Keratinocyte (primary cell): ENCODE data around the gene ZNF354C. TPM values are rescaled to one million over a fixed set of nuclear protein-coding genes. Genes with fewer than 3 reads are reported as not detected.

Experiments used
- DNase-seq: peaks from one replicate; pipeline ENCODE4 v3.0.0-alpha.2; 2011; ENCODE audit warnings: low read depth, missing footprints, low spot score
- FAIRE-seq: peaks from 2 replicates; lab custom pipeline; 2011; peaks lifted over from hg19 to GRCh38; lab: Jason Lieb, UNC
- H2AFZ ChIP-seq: 2 replicates; pipeline ENCODE4 v1.6.0; 2012; ENCODE audit warnings: low read length, control low read depth, inconsistent platforms; ENCODE audit not compliant: control insufficient read depth
- H3K27ac ChIP-seq: 2 replicates; pipeline ENCODE4 v1.5.1; 2011; ENCODE audit warnings: low read length; ENCODE audit not compliant: control insufficient read depth, insufficient read depth
- H3K27me3 ChIP-seq: 3 replicates; pipeline ENCODE4 v1.6.0; 2011; ENCODE audit warnings: low read length; ENCODE audit not compliant: control insufficient read depth, insufficient read depth; ENCODE audit errors: extremely low read depth
- H3K36me3 ChIP-seq, 2 experiments: 2 replicates in 1 of 2; 3 replicates in 1 of 2; pipeline ENCODE4 v1.5.1; 2011; ENCODE audit warnings: low read length in 2 of 2, mild to moderate bottlenecking in 1 of 2; ENCODE audit not compliant: control insufficient read depth in 2 of 2, insufficient read depth in 2 of 2; ENCODE audit errors: extremely low read depth in 1 of 2
- H3K4me1 ChIP-seq: 3 replicates; pipeline ENCODE4 v1.5.1; 2011; ENCODE audit warnings: low read length; ENCODE audit not compliant: control insufficient read depth, insufficient read depth; ENCODE audit errors: extremely low read depth
- H3K4me2 ChIP-seq: 3 replicates; pipeline ENCODE4 v1.6.0; 2011; ENCODE audit warnings: low read depth, low read length; ENCODE audit not compliant: control insufficient read depth, insufficient read depth; ENCODE audit errors: extremely low read depth
- H3K4me3 ChIP-seq, 3 experiments: fragments of 200-600 bp in 1 of 3; sonication (generic) in 1 of 3; 2 replicates in 2 of 3; 3 replicates in 1 of 3; pipeline ENCODE4 v1.5.1; 2011 to 2016; ENCODE audit warnings: low read length in 3 of 3, mild to moderate bottlenecking in 3 of 3, control low read depth in 2 of 3, inconsistent platforms in 1 of 3, low read depth in 1 of 3, mixed read lengths in 1 of 3, mixed run types in 1 of 3, moderate library complexity in 1 of 3; ENCODE audit not compliant: control insufficient read depth in 2 of 3, insufficient read depth in 2 of 3; ENCODE audit errors: extremely low read depth in 1 of 3
- H3K79me2 ChIP-seq: 2 replicates; pipeline ENCODE4 v1.6.0; 2012; ENCODE audit warnings: low read length; ENCODE audit not compliant: control insufficient read depth, insufficient read depth
- H3K9ac ChIP-seq: 3 replicates; pipeline ENCODE4 v1.6.0; 2011; ENCODE audit warnings: low read length; ENCODE audit not compliant: control insufficient read depth, insufficient read depth; ENCODE audit errors: extremely low read depth
- H3K9me1 ChIP-seq: 3 replicates; pipeline ENCODE4 v1.6.0; 2011; ENCODE audit warnings: low read length; ENCODE audit not compliant: control insufficient read depth, insufficient read depth; ENCODE audit errors: extremely low read depth
- H3K9me3 ChIP-seq: 2 replicates; pipeline ENCODE4 v1.5.1; 2012; ENCODE audit warnings: low read depth, low read length; ENCODE audit not compliant: control insufficient read depth
- H4K20me1 ChIP-seq: 3 replicates; pipeline ENCODE4 v1.6.0; 2011; ENCODE audit warnings: low read length; ENCODE audit not compliant: control insufficient read depth, insufficient read depth; ENCODE audit errors: extremely low read depth
- EZH2 ChIP-seq: IDR thresholded peaks from one replicate; pipeline ENCODE4 v1.6.1; 2012; ENCODE audit warnings: inconsistent platforms, mild to moderate bottlenecking, low read length, moderate library complexity
- dilution Hi-C: fragments of 300-500 bp; cut with MboI; formaldehyde crosslinking; loops from one replicate; pipeline ENCODE4 v1.7.0; 2020; ENCODE audit warnings: low sequenced_read_pairs; ENCODE audit not compliant: extremely low pct_ligation_motif_present
- polyA plus RNA-seq, 5 experiments: library from polyadenylated mRNA; depleted of rRNA in 3 of 5; stranded (reverse) in 3 of 5; stranded (forward) in 1 of 5; unstranded in 1 of 5; fragments of >200 nt; gene quantifications; 1 replicate in 1 of 5; 2 replicates in 3 of 5; 3 replicates in 1 of 5; pipeline versions ENCODE4 v1.2.1 to v1.2.3, GENCODE V29; 2011 to 2012; ENCODE audit warnings: missing spikeins in 2 of 5, low read depth in 1 of 5, low replicate concordance in 1 of 5
- TF ChIP-seq, protein P1 (sequence below), 3 experiments: IDR thresholded peaks in 1 of 3; conservative IDR thresholded peaks in 1 of 3; optimal IDR thresholded peaks in 1 of 3; 2 replicates in 2 of 3; 3 replicates in 1 of 3; pipeline versions ENCODE3 to v1.5.1; 2011; ENCODE audit warnings: low read length in 3 of 3, mild to moderate bottlenecking in 3 of 3, moderate library complexity in 2 of 3, control low read depth in 1 of 3, inconsistent platforms in 1 of 3; ENCODE audit not compliant: insufficient read depth in 2 of 3; ENCODE audit errors: extremely low read depth in 1 of 3

Gene ZNF354C
- polyA plus RNA-seq, 1 donor (not counting 4 experiments of a cell fraction or from before 2014, with no cell fraction given), result 2.7 TPM

DNA sequence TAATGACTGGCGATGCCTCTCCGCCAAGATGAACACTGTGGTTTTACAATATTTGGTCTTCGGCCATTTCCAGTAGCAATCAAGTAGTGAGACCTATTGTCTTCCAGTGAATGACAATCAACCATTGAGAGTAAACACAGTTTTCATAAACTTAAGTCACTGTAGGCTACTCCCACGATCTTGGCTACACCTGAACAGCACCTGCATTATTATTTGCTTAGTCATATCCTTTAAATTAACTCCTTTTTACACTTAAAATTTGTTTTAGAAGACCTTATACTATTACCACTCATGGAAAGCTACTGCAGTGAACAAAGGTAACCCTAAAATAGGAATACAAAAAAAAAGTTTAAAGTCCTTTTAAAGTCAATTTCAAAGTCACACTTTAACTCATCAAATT lies 58.2 kb downstream of the ZNF354C start:
- Histone ChIP-seq H3K9me1 (no peaks in the 10 kb centered on the region), H3K27ac (no peak overlapping the region), H3K9me3 (peaks cover 7% of the 10 kb centered on the region), H2AFZ (no peak overlapping the region), H3K36me3 (no peaks in the 10 kb centered on the region), H3K4me1 (no peaks in the 10 kb centered on the region), H3K4me3 (no peak overlapping the region), H3K79me2 (no peaks in the 10 kb centered on the region), H3K4me2 (no peak overlapping the region), H3K27me3 (no peaks in the 10 kb centered on the region), H3K9ac (no peak overlapping the region), H4K20me1 (no peaks in the 10 kb centered on the region)
- no peak for TF ChIP-seq EZH2
- TF ChIP-seq, protein P1, sequence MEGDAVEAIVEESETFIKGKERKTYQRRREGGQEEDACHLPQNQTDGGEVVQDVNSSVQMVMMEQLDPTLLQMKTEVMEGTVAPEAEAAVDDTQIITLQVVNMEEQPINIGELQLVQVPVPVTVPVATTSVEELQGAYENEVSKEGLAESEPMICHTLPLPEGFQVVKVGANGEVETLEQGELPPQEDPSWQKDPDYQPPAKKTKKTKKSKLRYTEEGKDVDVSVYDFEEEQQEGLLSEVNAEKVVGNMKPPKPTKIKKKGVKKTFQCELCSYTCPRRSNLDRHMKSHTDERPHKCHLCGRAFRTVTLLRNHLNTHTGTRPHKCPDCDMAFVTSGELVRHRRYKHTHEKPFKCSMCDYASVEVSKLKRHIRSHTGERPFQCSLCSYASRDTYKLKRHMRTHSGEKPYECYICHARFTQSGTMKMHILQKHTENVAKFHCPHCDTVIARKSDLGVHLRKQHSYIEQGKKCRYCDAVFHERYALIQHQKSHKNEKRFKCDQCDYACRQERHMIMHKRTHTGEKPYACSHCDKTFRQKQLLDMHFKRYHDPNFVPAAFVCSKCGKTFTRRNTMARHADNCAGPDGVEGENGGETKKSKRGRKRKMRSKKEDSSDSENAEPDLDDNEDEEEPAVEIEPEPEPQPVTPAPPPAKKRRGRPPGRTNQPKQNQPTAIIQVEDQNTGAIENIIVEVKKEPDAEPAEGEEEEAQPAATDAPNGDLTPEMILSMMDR (optimal IDR thresholded peaks at IDR 0.05 in 1 of 3, IDR thresholded peaks at IDR 0.05 in 1 of 3, conservative IDR thresholded peaks at IDR 0.05 in 1 of 3; ENCODE audit: extremely low read depth in 1 of 3, insufficient read depth in 2 of 3, low read length in 3 of 3), result no peak
- dilution Hi-C loops, result no loop called here
- no peak for FAIRE-seq
- no peak for DNase-seq

DNA sequence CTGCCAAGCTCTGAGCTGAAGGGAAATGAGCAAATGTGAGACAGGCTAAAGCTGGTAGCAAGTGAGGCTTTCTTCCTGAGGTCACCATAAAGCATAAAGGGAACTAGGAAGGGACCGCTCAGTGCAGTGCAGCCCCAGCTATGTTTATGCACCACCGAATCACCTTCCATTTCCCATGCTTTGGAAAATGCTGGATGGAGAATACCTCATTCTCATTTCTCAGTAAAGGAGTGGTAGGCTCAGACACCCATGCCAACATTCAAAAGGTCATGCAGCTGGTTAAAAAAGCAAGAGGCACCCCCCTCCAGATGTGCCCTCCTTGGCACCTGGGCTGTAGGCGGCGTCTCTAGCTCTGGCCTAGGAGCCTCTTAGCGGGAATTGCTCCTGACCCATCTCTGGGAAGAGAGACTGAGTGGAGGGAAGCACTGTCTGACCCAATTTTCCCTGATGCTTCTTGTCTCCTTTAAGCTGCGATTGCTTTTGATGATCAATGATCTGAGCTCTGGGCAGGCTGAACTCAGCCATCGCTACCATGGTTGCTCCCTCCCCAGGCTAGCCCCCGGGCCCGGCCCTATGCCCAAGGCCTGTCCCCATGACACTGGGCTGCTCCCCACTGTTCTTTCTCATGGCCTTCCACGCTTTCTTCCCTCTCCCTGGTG lies 58.7 kb downstream of the ZNF354C start:
- no peaks in the 10 kb centered on the region for H3K27me3 ChIP-seq
- H3K4me2 ChIP-seq, result no peak overlapping the region
- H4K20me1 ChIP-seq, result no peaks in the 10 kb centered on the region
- dilution Hi-C loops, result no loop called here
- no peak overlapping the region for H3K4me3 ChIP-seq
- no peak overlapping the region for H3K27ac ChIP-seq
- no peaks in the 10 kb centered on the region for H3K36me3 ChIP-seq
- H2AFZ ChIP-seq, result no peak overlapping the region
- H3K4me1 ChIP-seq, result no peaks in the 10 kb centered on the region
- TF ChIP-seq, protein P1 (optimal IDR thresholded peaks at IDR 0.05 in 1 of 3, IDR thresholded peaks at IDR 0.05 in 1 of 3, conservative IDR thresholded peaks at IDR 0.05 in 1 of 3; ENCODE audit: extremely low read depth in 1 of 3, insufficient read depth in 2 of 3, low read length in 3 of 3), result no peak
- no peak for TF ChIP-seq EZH2
- peaks cover 7% of the 10 kb centered on the region for H3K9me3 ChIP-seq
- DNase-seq (no peak), FAIRE-seq (no peak)
- no peak overlapping the region for H3K9ac ChIP-seq
- H3K9me1 ChIP-seq, result no peaks in the 10 kb centered on the region
- no peaks in the 10 kb centered on the region for H3K79me2 ChIP-seq
